Activated CD4-positive, alpha-beta T cell treated with anti-CD3 and anti-CD28 coated beads, Interleukin-2, amount 10 ng/mL, durations not matched to agents 24 days and 14 days (primary cell): ENCODE data around the gene BRICD5. TPM values are rescaled to one million over a fixed set of nuclear protein-coding genes. Genes with fewer than 3 reads are reported as not detected.

Source experiments
- DNase-seq: peaks from one replicate; pipeline ENCODE4 v3.0.0; 2022
- H3K27ac Mint-ChIP-seq: one replicate; pipeline ENCODE4 v1.8.0; 2022; ENCODE audit warnings: mild to moderate bottlenecking, mixed read lengths
- H3K27me3 Mint-ChIP-seq: one replicate; pipeline ENCODE4 v1.8.0; 2022; ENCODE audit warnings: mixed read lengths
- H3K36me3 Mint-ChIP-seq: one replicate; pipeline ENCODE4 v1.8.0; 2022; ENCODE audit warnings: low read depth, mild to moderate bottlenecking, mixed read lengths
- H3K4me1 Mint-ChIP-seq: one replicate; pipeline ENCODE4 v1.8.0; 2021; ENCODE audit warnings: mixed read lengths
- H3K4me3 Mint-ChIP-seq: one replicate; pipeline ENCODE4 v1.8.0; 2022; ENCODE audit warnings: mild to moderate bottlenecking, moderate library complexity, mixed read lengths
- H3K9me3 Mint-ChIP-seq: one replicate; pipeline ENCODE4 v1.8.0; 2021; ENCODE audit warnings: mixed read lengths
- intact Hi-C: fragments of 100-400 bp; cut with micrococcal nuclease; formaldehyde crosslinking; loops from one replicate; pipeline ENCODE4 v1.15.1; 2023
- total RNA-seq: library from RNA; stranded (reverse); gene quantifications from 2 replicates; pipeline ENCODE4 v1.2.3, GENCODE V29; 2022

BRICD5 gene
- total RNA-seq, 1 donor from 2014 or later = 23.1 TPM

DNA sequence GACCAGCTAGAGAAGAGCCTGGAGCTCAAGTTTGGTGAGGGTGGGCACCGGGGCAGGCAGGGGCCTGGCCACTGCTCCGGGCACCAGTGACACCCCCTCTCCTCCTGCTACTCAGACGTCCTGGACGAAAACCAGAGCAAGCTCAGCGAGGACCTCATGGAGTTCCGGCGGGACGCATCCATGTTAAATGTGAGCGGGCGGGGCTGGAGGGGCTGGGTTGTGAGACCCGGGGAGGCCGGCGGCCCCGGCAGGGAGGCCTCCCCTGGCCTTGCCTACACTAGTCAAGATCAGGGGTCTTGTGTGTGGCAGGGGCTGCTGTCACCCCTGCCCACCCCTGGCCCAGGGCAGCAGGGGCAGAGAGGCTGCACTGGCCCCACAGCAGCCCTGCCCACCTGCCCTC is 37.3 kb downstream of the BRICD5 start:
- no peak overlapping the region for H3K4me3 Mint-ChIP-seq
- H3K27me3 Mint-ChIP-seq = no peaks in the 10 kb centered on the region

DNA sequence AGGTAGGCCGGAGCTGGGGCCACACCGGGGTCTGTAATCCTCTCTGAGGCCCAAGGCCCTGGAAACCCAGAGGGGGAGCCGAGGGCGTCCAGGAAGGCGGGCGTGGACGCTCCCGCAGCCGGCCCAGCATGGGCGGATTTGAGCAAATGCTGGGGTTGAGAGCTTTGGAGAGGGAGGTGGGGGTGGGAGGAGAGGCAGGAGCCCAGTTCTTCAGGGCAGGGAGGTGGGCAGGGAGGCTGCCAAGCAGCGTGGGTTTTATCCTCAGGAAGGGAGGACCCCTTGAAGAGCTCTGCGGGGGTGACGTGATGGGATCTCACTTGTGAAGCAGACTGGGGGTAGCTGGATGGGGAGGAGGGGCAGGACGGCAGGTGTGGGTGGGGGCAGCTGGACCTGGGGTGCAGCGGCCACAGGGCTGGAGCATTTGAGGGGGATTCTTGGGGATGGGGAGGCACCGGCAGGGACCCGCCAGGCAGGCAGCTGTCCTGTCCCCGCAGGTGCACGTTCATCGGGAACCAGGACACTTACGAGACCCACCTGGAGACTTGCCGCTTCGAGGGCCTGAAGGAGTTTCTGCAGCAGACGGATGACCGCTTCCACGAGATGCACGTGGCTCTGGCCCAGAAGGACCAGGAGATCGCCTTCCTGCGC is 37.9 kb downstream of the BRICD5 start:
- no peaks in the 10 kb centered on the region for H3K4me1 Mint-ChIP-seq
- no peak for DNase-seq

More for the DNA sequence above, 37.3 kb downstream of the BRICD5 start:
- H3K36me3 Mint-ChIP-seq = peaks cover 19% of the 10 kb centered on the region
- DNase-seq = no peak
- H3K27ac Mint-ChIP-seq = no peak overlapping the region
- intact Hi-C loops = no loop called here
- H3K9me3 Mint-ChIP-seq = no peaks in the 10 kb centered on the region
- H3K4me1 Mint-ChIP-seq = no peaks in the 10 kb centered on the region

DNA sequence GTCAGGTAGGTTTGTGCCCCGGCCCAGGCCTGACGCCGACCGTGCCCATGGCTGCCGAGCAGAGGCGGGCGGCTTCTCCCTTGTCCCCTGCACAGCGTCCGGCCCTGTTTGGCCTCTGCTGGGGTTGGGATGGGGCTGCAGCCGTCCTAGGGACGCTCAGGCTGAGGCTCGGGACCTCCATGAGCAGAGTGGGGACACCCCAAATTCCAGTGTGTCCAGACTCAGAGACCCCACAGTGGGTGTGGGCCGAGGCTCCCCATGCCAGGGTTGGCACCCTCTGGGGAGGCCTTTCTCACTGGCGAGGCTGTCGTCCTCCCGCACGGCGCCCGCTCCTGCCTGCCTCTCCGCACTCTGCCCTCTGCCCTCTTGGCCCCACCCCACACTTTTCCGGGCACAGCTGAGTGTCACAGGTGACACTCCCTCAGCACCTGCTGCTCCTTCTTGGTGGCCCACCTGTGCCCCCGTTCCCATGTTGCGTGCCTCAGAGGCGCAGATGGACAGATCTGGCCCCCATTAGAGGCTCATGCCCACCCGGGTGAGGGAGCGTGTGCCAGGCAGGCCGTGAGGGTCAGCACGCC is 39.0 kb downstream of the BRICD5 start:
- no peaks in the 10 kb centered on the region for H3K4me1 Mint-ChIP-seq
- no peak overlapping the region for H3K4me3 Mint-ChIP-seq
- no peak for DNase-seq
- intact Hi-C loops = no loop called here
- no peaks in the 10 kb centered on the region for H3K27me3 Mint-ChIP-seq
- no peak overlapping the region for H3K27ac Mint-ChIP-seq
- H3K9me3 Mint-ChIP-seq = no peaks in the 10 kb centered on the region
- H3K36me3 Mint-ChIP-seq = peaks cover 24% of the 10 kb centered on the region

More for the DNA sequence above, 37.9 kb downstream of the BRICD5 start:
- Mint-ChIP-seq H3K27ac (no peak overlapping the region), H3K9me3 (no peaks in the 10 kb centered on the region), H3K36me3 (peaks cover 21% of the 10 kb centered on the region), H3K27me3 (no peaks in the 10 kb centered on the region), H3K4me3 (no peak overlapping the region)
- intact Hi-C loops = no loop called here

- Mint-ChIP-seq H3K27ac (no peak overlapping the region), H3K36me3 (peaks cover 26% of the 10 kb centered on the region), H3K9me3 (no peaks in the 10 kb centered on the region), H3K4me1 (peaks cover 2% of the 10 kb centered on the region), H3K4me3 (no peak overlapping the region), H3K27me3 (no peaks in the 10 kb centered on the region)
- intact Hi-C loops = no loop called here
- DNase-seq = no peak
Observed at GRCh38 chr16:2170587-2171435, 39.9 kb downstream of the BRICD5 start.

DNA sequence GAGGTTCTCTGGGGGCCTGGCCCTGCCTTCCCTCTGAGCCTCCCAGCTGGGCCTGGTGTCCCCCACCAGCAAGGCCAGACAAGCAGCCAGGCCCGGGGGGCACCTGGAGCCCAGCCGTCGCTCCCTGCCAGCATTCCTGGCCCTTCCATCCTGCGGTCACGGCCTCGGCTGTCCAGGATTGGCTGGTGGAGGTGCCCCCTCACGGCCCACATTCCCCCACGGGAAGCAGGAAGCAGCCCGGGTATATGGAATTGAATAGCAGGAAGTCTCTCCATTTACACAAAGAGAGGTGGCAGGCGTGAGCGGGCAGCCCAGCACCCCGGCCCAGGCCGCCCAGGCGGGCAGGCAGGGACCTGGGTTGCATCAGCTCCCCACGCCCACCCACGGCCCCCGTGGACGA is 40.6 kb downstream of the BRICD5 start:
- no peak overlapping the region for H3K27ac Mint-ChIP-seq
- peaks cover 29% of the 10 kb centered on the region for H3K36me3 Mint-ChIP-seq
- intact Hi-C loops = no loop called here
- no peak overlapping the region for H3K4me3 Mint-ChIP-seq
- no peaks in the 10 kb centered on the region for H3K9me3 Mint-ChIP-seq
- H3K27me3 Mint-ChIP-seq = no peaks in the 10 kb centered on the region
- peaks cover 2% of the 10 kb centered on the region for H3K4me1 Mint-ChIP-seq
- DNase-seq = no peak

DNA sequence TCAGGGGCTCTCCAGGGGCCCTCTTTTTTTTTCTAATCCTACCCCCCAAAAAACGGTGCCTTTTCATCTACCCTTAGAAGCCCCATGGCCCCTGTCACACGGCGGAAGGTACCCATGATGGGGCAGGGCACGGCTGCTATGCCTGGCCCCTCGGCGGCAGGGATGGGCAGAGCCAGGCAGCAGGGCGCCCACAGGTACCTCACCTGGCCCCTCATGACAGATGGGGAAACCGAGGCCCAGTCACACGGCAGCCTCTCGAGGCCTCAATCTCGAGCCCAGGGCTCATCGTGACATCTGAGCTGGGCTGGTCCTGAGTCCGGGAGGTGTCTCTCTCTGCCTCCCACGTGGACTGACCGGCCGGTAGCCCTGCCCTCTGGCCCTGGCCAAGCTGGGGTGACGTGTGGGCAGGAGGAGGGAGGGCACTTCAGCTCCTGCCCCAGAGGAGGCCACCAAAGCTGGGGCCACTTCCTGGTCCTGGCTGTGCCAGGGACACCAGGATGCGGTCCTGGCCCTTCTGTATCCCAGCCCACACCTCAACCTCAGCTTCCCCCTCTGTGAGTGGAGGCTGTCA is 43.5 kb downstream of the BRICD5 start:
- Mint-ChIP-seq H3K36me3 (peaks cover 20% of the 10 kb centered on the region), H3K4me1 (peaks cover 2% of the 10 kb centered on the region), H3K4me3 (no peak overlapping the region), H3K27ac (no peak overlapping the region), H3K27me3 (no peaks in the 10 kb centered on the region), H3K9me3 (no peaks in the 10 kb centered on the region)
- DNase-seq = no peak
- intact Hi-C loops = no loop called here

DNA sequence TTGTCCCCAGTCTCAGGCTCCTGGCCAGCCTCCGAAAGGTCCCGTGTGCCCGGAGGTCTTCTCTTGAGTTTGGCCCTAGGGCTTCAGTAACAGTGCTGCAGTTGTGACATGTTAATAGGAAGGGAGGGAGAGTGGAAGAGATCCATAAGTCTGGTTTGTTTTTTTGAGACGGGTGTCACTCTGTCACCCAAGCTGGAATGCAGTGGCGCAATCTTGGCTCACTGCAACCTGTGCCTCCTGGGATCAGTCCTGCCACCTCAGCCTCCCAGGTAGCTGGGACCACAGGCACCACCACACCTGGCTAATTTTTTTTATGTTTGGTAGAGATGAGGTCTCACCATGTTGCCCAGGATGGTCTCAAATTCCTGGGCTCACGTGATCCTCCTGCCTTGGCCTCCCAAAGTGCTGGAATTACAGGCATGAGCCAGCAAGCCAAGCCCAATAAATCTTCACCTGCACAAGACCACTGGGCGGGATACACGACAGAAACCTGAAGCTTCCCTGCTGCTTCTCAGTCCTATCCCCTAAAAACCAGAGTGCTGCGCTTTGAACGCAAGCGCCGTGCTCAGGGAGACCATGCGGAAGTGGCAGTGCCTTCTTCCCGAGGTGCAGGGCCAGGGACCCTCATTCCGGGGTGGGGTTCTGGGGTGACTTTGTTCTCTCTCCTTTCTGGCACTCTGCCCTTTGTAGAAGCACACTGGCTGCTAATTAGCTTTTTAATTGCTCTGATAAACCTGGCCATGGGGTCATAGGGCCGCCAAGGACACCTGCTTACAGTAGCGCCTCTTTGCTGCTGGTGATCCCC is 44.2 kb downstream of the BRICD5 start:
- Mint-ChIP-seq H3K27me3 (no peaks in the 10 kb centered on the region), H3K4me1 (peaks cover 2% of the 10 kb centered on the region), H3K4me3 (no peak overlapping the region), H3K36me3 (peaks cover 20% of the 10 kb centered on the region), H3K9me3 (no peaks in the 10 kb centered on the region), H3K27ac (no peak overlapping the region)
- DNase-seq = no peak
- intact Hi-C loops = no loop called here

DNA sequence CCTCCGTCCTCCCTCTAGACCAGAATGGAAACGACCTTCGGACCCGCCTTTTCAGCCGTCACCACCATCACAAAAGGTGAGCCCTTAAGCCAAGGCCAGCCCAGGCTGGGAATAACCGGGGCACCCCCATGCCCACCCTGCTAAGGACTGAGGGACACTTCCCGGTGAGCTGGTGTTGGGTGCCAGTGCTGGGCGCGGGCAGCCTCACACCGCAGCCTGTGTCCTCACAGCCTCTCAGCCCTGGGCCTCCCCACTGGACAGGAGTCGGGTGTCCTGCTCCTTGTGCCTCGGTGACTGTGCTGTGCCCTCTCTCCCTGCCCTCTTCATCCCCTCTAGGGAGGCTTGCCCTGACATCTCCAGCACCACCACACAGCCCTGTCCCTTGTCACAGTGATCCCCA is 44.8 kb downstream of the BRICD5 start:
- no peak overlapping the region for H3K27ac Mint-ChIP-seq
- H3K36me3 Mint-ChIP-seq = peaks cover 20% of the 10 kb centered on the region
- intact Hi-C loops = no loop called here
- no peak for DNase-seq
- H3K4me1 Mint-ChIP-seq = peaks cover 2% of the 10 kb centered on the region
- no peak overlapping the region for H3K4me3 Mint-ChIP-seq
- H3K27me3 Mint-ChIP-seq = no peaks in the 10 kb centered on the region
- H3K9me3 Mint-ChIP-seq = no peaks in the 10 kb centered on the region

- no peaks in the 10 kb centered on the region for H3K27me3 Mint-ChIP-seq
- H3K4me1 Mint-ChIP-seq = peaks cover 5% of the 10 kb centered on the region
- intact Hi-C loops = no loop called here
- no peaks in the 10 kb centered on the region for H3K9me3 Mint-ChIP-seq
- H3K4me3 Mint-ChIP-seq = no peak overlapping the region
- no peak overlapping the region for H3K27ac Mint-ChIP-seq
- DNase-seq = no peak
- peaks cover 20% of the 10 kb centered on the region for H3K36me3 Mint-ChIP-seq
Observed at GRCh38 chr16:2163211-2163881, 47.3 kb downstream of the BRICD5 start.

DNA sequence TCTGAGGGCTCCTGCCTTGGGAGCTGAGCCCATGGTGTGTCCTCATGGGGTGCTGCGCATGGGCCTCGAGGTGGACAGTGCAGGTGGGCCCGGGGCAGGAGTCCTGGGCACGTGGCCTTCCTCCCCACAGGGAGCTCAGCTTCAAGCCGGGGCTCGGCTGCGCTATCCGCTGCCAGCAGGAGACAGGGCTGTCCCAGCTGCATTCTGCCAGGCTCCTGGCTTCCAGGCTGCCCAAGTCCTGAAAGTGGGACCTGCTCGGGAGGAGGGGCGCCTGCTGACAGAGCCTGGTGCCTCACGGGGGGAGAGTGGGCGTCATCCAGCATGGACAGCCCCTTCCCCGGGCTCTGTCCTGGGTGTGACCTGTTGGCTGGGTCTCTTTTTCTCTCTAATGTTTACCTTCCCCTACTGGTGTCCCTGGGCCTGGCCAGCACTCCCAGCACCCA is 48.0 kb downstream of the BRICD5 start:
- peaks cover 18% of the 10 kb centered on the region for H3K36me3 Mint-ChIP-seq
- H3K4me3 Mint-ChIP-seq = no peak overlapping the region
- intact Hi-C loops = no loop called here
- no peak for DNase-seq
- H3K27me3 Mint-ChIP-seq = no peaks in the 10 kb centered on the region
- H3K27ac Mint-ChIP-seq = no peak overlapping the region
- H3K9me3 Mint-ChIP-seq = no peaks in the 10 kb centered on the region
- H3K4me1 Mint-ChIP-seq = peaks cover 9% of the 10 kb centered on the region

- no peak overlapping the region for H3K4me3 Mint-ChIP-seq
- H3K4me1 Mint-ChIP-seq = peaks cover 14% of the 10 kb centered on the region
- no peak overlapping the region for H3K27ac Mint-ChIP-seq
- no peaks in the 10 kb centered on the region for H3K27me3 Mint-ChIP-seq
- intact Hi-C loops = no loop called here
- H3K36me3 Mint-ChIP-seq = peaks cover 18% of the 10 kb centered on the region
- H3K9me3 Mint-ChIP-seq = no peaks in the 10 kb centered on the region
- DNase-seq = no peak
Observed at GRCh38 chr16:2161911-2162310, 48.8 kb downstream of the BRICD5 start.

DNA sequence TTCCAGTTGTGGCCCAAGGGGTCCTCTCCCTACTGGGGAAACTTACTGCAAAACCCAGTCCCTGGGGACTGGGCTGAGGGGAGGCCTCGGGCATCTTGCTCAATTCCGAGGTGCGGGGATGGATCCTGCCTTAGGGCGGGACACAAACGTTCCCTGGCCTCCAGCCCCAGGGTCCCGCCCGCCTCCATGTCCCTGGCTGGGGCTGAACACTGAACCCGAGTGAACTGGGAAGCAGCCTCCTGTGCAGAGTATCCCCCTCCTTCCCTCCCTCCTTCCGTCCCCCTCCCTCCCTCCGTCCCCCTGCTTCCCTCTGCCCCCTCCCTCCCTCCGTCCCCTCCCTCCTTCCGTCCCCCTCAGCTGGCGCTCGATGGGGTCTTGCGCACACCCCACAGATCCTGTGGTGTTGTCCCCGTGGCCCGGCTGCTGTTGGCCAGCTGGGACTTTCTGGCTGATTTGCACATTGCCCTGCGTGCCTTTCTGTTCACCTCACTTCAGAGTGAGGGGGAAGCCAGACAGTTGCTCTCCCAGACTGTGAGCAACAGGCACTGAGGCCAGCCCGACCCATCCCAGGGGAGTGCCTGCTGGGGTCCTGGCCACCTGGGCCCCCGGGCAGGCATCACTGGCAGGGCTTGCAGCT is 49.6 kb downstream of the BRICD5 start:
- Mint-ChIP-seq H3K4me3 (no peak overlapping the region), H3K27ac (no peak overlapping the region), H3K27me3 (no peaks in the 10 kb centered on the region), H3K36me3 (peaks cover 15% of the 10 kb centered on the region), H3K4me1 (peaks cover 21% of the 10 kb centered on the region), H3K9me3 (no peaks in the 10 kb centered on the region)
- intact Hi-C loops = no loop called here
- no peak for DNase-seq
